LoVo (cell line): ENCODE measurements around the gene NME8.

Experiments
- DNase-seq: peaks from one replicate; pipeline ENCODE4 v3.0.0-alpha.2; 2016; ENCODE audit warnings: low spot score

Gene NME8

DNA sequence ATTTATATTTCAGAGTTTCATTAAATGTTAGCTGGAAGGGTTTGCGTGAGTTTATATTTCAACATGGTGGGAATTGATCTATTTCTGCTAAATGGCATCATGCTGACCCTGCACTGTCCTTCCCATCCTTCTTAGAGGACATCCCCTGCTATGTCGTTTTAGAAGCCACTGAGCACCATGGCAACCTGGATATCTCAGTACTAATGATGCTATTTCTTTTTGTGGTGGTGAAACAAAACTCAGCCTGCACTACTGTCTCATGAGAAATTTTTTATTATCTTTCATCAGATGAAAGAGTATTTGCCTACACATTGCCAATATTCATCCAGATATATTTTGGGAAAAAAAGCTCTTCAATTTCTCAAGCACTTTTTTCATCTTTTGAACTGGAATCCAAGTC, 84.1 kb downstream of the NME8 start:
- DNase-seq = no peak

DNA sequence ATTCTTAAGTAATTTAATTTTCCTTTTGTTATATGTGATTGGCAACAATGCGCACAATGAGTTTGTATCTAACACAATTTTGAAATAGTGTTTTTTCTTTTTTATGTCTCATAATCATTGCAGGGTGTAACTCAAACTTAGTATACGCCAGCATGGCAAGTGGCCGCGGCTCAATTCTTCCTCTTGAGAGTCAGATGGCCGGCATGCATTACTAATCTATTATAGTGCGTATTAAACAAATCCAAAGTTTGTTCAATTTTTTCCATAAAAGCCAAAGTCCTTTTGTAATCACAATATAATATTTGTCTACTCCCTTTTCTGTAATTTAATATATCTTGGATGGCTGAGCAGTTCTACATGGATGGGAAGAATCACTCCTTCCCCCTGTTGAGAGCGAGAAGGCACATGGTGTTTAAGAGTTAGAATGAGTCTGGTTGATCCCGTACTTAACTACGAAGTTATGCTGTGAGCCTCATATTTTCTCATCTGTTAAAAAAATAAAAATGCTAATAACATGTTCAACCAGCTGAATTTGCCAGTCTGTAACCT, 84.7 kb downstream of the NME8 start:
- DNase-seq = no peak

DNA sequence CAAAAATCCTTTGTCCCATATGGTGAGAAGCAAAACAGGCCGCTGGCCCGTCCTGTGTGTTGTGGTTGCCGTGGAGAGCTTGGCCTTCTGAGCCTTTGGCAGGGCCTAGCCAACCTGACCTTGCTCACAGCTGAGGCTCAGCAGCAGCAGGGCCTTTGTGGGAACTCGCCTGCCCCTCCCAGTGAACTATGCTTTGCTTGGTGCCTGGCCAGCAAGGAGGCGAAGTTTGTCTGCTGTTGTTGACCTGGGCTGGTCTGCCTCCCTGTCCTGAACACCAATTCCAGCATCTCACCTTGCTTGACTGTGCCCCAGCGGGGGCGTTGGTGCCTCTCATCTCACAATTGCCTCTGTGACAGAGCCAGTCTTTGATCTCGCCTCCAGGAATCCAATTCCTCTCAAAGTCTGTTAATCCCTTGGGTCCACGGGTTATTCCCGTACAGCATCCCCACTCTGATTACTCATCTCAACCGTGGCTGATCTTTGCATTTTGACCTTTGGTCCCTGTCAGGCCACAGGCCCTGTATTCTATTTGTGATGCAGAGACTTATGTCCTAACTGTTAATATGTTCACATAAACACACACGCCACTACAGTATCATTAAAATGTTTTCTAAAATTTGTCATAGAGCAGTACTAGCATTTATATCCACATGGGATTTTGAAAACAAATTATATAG, 94.7 kb downstream of the NME8 start:
- peak; percentile 87 for DNase-seq

DNA sequence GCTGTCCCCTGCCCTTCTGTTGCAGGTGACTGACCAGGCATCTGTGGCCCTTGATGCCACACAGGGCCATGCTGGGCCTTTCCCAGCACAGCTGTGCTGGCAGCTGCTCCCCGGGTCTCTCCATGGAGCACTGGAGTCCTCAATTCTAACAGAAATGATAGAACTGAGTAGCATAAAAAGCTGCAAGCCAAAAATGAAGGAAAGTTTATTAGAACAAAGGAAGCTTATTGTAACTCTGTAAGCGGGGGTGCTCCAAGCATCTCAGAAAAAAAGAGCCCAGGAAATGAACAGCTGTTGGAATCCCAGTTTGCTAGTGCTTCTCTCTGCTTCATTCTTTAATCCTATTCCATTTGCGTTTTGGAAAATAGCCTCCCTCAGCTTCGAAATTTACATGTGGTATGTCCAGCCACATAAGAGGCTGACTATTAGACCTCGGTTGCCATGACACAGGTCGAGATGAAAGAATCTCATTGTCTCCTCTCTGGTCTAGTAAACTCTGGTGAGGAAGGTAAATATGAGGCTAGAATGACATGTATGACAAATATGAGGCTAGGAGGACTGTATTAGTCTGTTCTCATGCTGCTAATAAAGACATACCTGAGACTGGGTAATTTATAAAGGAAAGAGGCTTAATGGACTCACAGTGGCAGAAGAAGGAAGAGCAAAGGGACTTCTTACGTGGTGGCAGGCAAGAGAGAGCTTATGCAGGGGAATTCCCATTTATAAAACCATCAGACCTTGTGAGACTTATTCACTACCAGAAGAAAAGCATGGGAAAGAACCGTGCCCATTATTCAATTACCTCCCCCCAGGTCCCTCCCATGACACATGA, 95.7 kb downstream of the NME8 start:
- DNase-seq = no peak

DNA sequence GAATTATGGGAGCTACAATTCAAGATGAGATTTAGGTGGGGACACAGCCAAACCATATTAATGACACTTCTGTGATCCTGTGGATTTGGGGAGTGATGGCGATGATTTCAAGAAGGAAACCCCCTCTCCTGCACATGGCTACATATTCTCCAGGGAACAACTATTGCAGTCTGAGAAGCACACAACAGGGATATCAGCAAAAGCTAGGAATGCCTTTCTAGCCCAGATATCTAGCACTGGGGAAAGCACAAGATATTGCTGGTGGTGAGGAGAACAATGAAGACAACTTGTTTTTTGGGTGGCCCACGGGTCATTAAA, 96.3 kb downstream of the NME8 start:
- no peak for DNase-seq

DNA sequence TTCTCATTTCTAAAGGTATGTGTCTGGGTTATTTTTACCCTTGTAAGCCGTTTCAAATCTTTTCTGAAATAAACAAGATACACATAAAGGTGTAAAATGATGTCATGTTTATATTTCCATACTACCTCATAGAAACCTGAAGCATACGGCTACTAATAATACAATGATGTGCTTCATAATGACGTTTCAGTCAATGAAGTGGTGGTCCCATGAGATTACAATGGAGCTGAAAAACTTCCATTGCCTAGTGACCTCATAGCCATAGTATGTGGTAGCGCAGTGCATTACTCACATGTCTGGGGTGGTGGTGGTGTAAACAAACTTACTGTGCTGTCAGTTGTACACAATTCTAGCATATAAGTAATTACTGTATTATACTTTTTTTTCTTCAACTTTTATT, 96.9 kb downstream of the NME8 start:
- no peak for DNase-seq

DNA sequence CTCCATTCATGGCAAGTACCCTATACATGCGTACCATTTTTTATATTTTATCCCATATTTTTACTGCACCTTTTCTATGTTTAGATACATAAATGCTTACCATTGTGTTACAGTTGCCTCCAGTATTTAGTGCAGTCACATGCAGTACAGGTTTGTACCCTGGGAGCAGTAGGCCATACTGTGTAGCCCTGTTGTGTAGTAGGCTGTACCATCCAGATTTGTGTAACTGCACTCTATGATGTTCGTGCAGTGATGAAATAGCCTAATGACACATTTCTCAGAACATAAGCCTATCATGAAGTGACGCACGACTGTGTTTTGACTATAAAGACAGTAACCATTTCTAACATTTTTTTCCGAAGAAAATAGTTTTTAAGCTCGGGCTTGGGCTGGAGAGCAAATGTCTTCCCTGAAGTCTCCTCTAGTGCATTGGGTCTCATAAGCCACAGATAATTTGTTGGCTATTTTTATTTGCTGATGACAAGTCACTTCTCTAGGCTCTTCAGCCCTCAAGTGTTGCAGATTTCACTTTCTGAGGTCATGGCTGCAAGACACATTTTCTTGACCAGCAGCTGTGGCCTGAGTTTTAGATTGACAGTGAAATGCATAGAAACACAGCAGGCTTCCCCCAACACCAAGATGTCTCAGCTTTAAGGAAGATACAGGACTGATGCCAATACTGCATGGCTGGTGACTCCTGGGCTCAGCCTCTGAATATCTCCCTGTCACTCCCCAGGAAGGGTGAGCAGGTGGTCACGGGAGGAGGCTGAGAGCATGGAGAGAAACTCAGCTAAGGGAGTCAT, 98.9 kb downstream of the NME8 start:
- DNase-seq = no peak

DNA sequence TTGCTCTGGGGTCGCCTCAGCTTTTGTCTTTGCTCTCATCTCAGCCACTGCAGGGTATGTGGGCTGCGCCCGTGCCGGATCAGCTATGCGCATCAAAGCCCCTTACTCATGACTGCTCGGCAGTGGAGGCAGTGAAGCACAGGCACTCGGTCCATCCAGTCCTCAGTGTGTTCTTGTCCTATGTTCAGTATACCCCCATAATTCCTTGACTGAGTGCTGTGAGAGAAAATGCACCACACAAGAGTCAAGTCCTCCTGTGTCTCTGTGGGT, 99.5 kb downstream of the NME8 start:
- no peak for DNase-seq
